HepG2 (cell line): ENCODE data around the gene TMEM182. TPM values are rescaled to one million over a fixed set of nuclear protein-coding genes. Genes with fewer than 3 reads are reported as not detected.
A peak's percentile ranks its signal among the peaks of the same experiment; 100 is the strongest.

Experiments used
- CEBPB ChIP-seq: IDR thresholded peaks from 2 replicates; pipeline ENCODE4 v1.6.1; 2011; ENCODE audit warnings: low read depth, low read length, improper control_type of control experiment, borderline replicate concordance
- CREB3 ChIP-seq: sonication (generic); formaldehyde crosslinking; IDR thresholded peaks from 2 replicates; pipeline ENCODE4 v1.5.0; 2020; ENCODE audit warnings: missing genetic modification reagents
- GABPB1 ChIP-seq: IDR thresholded peaks from 2 replicates; pipeline ENCODE4 v1.6.1; 2016; ENCODE audit warnings: mild to moderate bottlenecking, missing genetic modification reagents, moderate library complexity, missing compliant biosample characterization
- IKZF4 ChIP-seq: sonication (generic); formaldehyde crosslinking; IDR thresholded peaks from 2 replicates; pipeline ENCODE4 v1.5.1; 2020; ENCODE audit warnings: borderline replicate concordance, mild to moderate bottlenecking, low read depth, missing genetic modification reagents; ENCODE audit errors: not compliant biosample characterization
- ISL2 ChIP-seq: sonication (generic); formaldehyde crosslinking; IDR thresholded peaks from 2 replicates; pipeline ENCODE4 v1.5.0; 2020; ENCODE audit warnings: missing genetic modification reagents
- MBD4 ChIP-seq: IDR thresholded peaks from 2 replicates; pipeline ENCODE4 v1.6.1; 2012; ENCODE audit warnings: low read length, inconsistent platforms, borderline replicate concordance
- MNT ChIP-seq: fragments of 450-650 bp; IDR thresholded peaks from 2 replicates; pipeline ENCODE4 v1.6.1; 2016
- MXD1 ChIP-seq: sonication (generic); formaldehyde crosslinking; IDR thresholded peaks from 2 replicates; pipeline ENCODE4 v1.4.0; 2020; ENCODE audit warnings: mild to moderate bottlenecking, missing genetic modification reagents
- NCOR1 ChIP-seq: fragments of 200-600 bp; sonication (generic); IDR thresholded peaks from 2 replicates; pipeline ENCODE4 v1.7.0; 2017; ENCODE audit warnings: antibody characterized with exemption, low read length, borderline replicate concordance
- PRMT3 ChIP-seq: sonication (generic); formaldehyde crosslinking; IDR thresholded peaks from 2 replicates; pipeline ENCODE4 v1.8.1; 2022; ENCODE audit warnings: low read depth, mild to moderate bottlenecking, moderate library complexity, missing genetic modification reagents, borderline replicate concordance
- PRPF4 ChIP-seq: fragments of 200-400 bp; formaldehyde crosslinking; IDR thresholded peaks from 2 replicates; pipeline ENCODE4 v1.6.1; 2016; ENCODE audit warnings: low read length, low read depth; ENCODE audit not compliant: poor library complexity, severe bottlenecking
- SIX4 ChIP-seq: sonication (generic); formaldehyde crosslinking; IDR thresholded peaks from 2 replicates; pipeline ENCODE4 v1.4.0; 2020; ENCODE audit warnings: missing genetic modification reagents
- SMC3 ChIP-seq: IDR thresholded peaks from 2 replicates; pipeline ENCODE4 v1.6.1; 2011; ENCODE audit warnings: low read length, improper control_type of control experiment
- STAG1 ChIP-seq: sonication (generic); formaldehyde crosslinking; IDR thresholded peaks from 2 replicates; pipeline ENCODE4 v1.4.0; 2020; ENCODE audit warnings: missing genetic modification reagents
- TBP ChIP-seq: sonication (generic); formaldehyde crosslinking; IDR thresholded peaks from 2 replicates; pipeline ENCODE4 v1.5.0; 2020; ENCODE audit warnings: missing genetic modification reagents
- TEAD3 ChIP-seq: optimal IDR thresholded peaks from 2 replicates; pipeline ENCODE3; 2016; ENCODE audit warnings: borderline replicate concordance
- ZNF34 ChIP-seq: sonication (generic); formaldehyde crosslinking; IDR thresholded peaks from 2 replicates; pipeline ENCODE4 v1.4.0; 2020; ENCODE audit warnings: mild to moderate bottlenecking, missing genetic modification reagents, borderline replicate concordance
- ZNF407 ChIP-seq: sonication (generic); formaldehyde crosslinking; IDR thresholded peaks from one replicate; pipeline ENCODE4 v1.5.1; 2020; ENCODE audit warnings: mild to moderate bottlenecking, missing genetic modification reagents; ENCODE audit errors: not compliant biosample characterization
- ZNF530 ChIP-seq: sonication (generic); formaldehyde crosslinking; IDR thresholded peaks from 2 replicates; pipeline ENCODE4 v1.5.0; 2020; ENCODE audit warnings: low read depth, mild to moderate bottlenecking, missing genetic modification reagents
- ZNF768 ChIP-seq: sonication (generic); formaldehyde crosslinking; IDR thresholded peaks from 2 replicates; pipeline ENCODE4 v1.4.0; 2020; ENCODE audit warnings: missing genetic modification reagents
- polyA plus RNA-seq, 8 experiments: library from polyadenylated mRNA; depleted of rRNA in 3 of 8; stranded (reverse) in 7 of 8; unstranded in 1 of 8; fragments of >200 nt; fragmentation: Illumina TruSeq in 4 of 8; extraction: Trizol in 4 of 8; gene quantifications; 2 replicates each; pipeline versions ENCODE4 v1.2.1 to v1.2.3, GENCODE V29; 2011 to 2016; ENCODE audit warnings: low read depth in 4 of 8, missing spikeins in 1 of 8, mixed read lengths in 1 of 8; ENCODE audit not compliant: insufficient read depth in 1 of 8
- total RNA-seq, 5 experiments: library from RNA; depleted of rRNA; stranded (reverse); fragments of >200 nt; fragmentation: Illumina TruSeq; extraction: Trizol; gene quantifications; 2 replicates each; pipeline ENCODE4 v1.2.3, GENCODE V29; 2016; ENCODE audit warnings: low read depth in 1 of 5

Gene TMEM182
- total and polyA plus RNA-seq, 2 of the 13 experiments (the other 11 are each of a cell fraction or from before 2014, with no cell fraction given): 8.7 to 8.9 TPM

GRCh38 chr2:102753563-102754159 lies 8.2 kb upstream of the TMEM182 start (continued):
- TF ChIP-seq IKZF4 (CRISPR knock-in tag) (no peak), CEBPB (no peak), MBD4 (no peak), PRPF4 (no peak), PRMT3 (CRISPR knock-in tag) (no peak), STAG1 (CRISPR knock-in tag) (peak; percentile 40), ISL2 (CRISPR knock-in tag) (no peak), TBP (CRISPR knock-in tag) (no peak), ZNF768 (no peak), SIX4 (CRISPR knock-in tag) (no peak), ZNF530 (CRISPR knock-in tag) (no peak), TEAD3 (peak; percentile 90), ZNF407 (CRISPR knock-in tag) (no peak), ZNF34 (CRISPR knock-in tag) (no peak), NCOR1 (no peak), CREB3 (CRISPR knock-in tag) (no peak), GABPB1 (CRISPR knock-in tag) (no peak), MNT (no peak), SMC3 (peak; percentile 49), MXD1 (CRISPR knock-in tag) (no peak)
